H1 (cell line): ENCODE data around the gene YOD1. TPM values are rescaled to one million over a fixed set of nuclear protein-coding genes. Genes with fewer than 3 reads are reported as not detected.

ENCODE experiments used
- CTCF ChIA-PET: fragments of 300-600 bp; sonication (Branson Sonifier 250); formaldehyde crosslinking; loops from one replicate; lab custom pipeline; 2021; ENCODE audit not compliant: partially characterized antibody; lab: Charles Lee
- POLR2A ChIA-PET: fragments of 300-600 bp; sonication (Branson Sonifier 250); formaldehyde crosslinking; loops from one replicate; lab custom pipeline; 2021; ENCODE audit warnings: inconsistent platforms; ENCODE audit not compliant: partially characterized antibody; lab: Charles Lee
- DNase-seq, 2 experiments: peaks; one replicate each; pipeline versions ENCODE4 v3.0.0 to v3.0.0-alpha.2; 2010 to 2022; ENCODE audit warnings: low spot score in 2 of 2, low read depth in 1 of 2, mixed read lengths in 1 of 2
- FAIRE-seq: peaks from 2 replicates; lab custom pipeline; 2011; peaks lifted over from hg19 to GRCh38; lab: Jason Lieb, UNC
- H2AFZ ChIP-seq: 2 replicates; pipeline ENCODE4 v1.8.1; 2012; ENCODE audit warnings: low read length, inconsistent platforms
- H2AK5ac ChIP-seq: 2 replicates; pipeline ENCODE4 v1.6.1; 2013; ENCODE audit warnings: low read depth, low read length
- H2BK120ac ChIP-seq: replicated peaks from 2 replicates; pipeline ENCODE3; 2013; ENCODE audit warnings: low read depth, low read length, inconsistent platforms
- H2BK12ac ChIP-seq: 2 replicates; pipeline ENCODE4 v1.6.1; 2013; ENCODE audit warnings: low read depth, low read length
- H2BK15ac ChIP-seq: 2 replicates; pipeline ENCODE4 v1.6.1; 2013; ENCODE audit warnings: low read length
- H2BK20ac ChIP-seq: 2 replicates; pipeline ENCODE4 v1.6.1; 2013; ENCODE audit warnings: low read length
- H2BK5ac ChIP-seq: 2 replicates; pipeline ENCODE4 v1.6.1; 2013; ENCODE audit warnings: low read depth, low read length
- H3K14ac ChIP-seq: 2 replicates; pipeline ENCODE4 v1.6.1; 2013; ENCODE audit warnings: inconsistent platforms; ENCODE audit not compliant: insufficient read length
- H3K18ac ChIP-seq: 2 replicates; pipeline ENCODE4 v1.6.1; 2013; ENCODE audit warnings: low read length; ENCODE audit errors: extremely low read depth
- H3K23ac ChIP-seq: 2 replicates; pipeline ENCODE4 v1.6.1; 2013; ENCODE audit warnings: inconsistent platforms; ENCODE audit not compliant: insufficient read length
- H3K23me2 ChIP-seq: 2 replicates; pipeline ENCODE4 v1.6.1; 2013; ENCODE audit warnings: low read depth, low read length
- H3K27ac ChIP-seq: 2 replicates; pipeline ENCODE4 v1.6.1; 2011; ENCODE audit warnings: low read depth, low read length, inconsistent platforms
- H3K27me3 ChIP-seq, 4 experiments: replicated peaks in 1 of 4; 1 replicate in 1 of 4; 2 replicates in 3 of 4; pipeline versions ENCODE4 v1.6.1 to v1.8.1; 2011 to 2013; ENCODE audit warnings: low read length in 3 of 4, mild to moderate bottlenecking in 3 of 4, inconsistent platforms in 2 of 4, mixed read lengths in 2 of 4, moderate library complexity in 1 of 4; ENCODE audit not compliant: control insufficient read depth in 3 of 4, insufficient read depth in 3 of 4; ENCODE audit errors: extremely low read depth in 1 of 4
- H3K36me3 ChIP-seq, 4 experiments: 2 replicates each; pipeline versions ENCODE4 v1.6.1 to v1.8.1; 2011 to 2013; ENCODE audit warnings: mild to moderate bottlenecking in 4 of 4, low read length in 3 of 4, moderate library complexity in 2 of 4, control low read depth in 1 of 4, inconsistent platforms in 1 of 4; ENCODE audit not compliant: insufficient read depth in 4 of 4, control insufficient read depth in 2 of 4
- H3K4ac ChIP-seq: replicated peaks from 2 replicates; pipeline ENCODE3; 2013; ENCODE audit warnings: low read length, low read depth, mixed read lengths, inconsistent platforms; ENCODE audit not compliant: insufficient read length
- H3K4me1 ChIP-seq, 4 experiments: replicated peaks in 1 of 4; 1 replicate in 1 of 4; 2 replicates in 3 of 4; pipeline versions ENCODE4 v1.6.1 to v1.8.1; 2011 to 2013; ENCODE audit warnings: low read length in 3 of 4, inconsistent platforms in 2 of 4, mixed read lengths in 1 of 4; ENCODE audit not compliant: insufficient read depth in 4 of 4, control insufficient read depth in 3 of 4
- H3K4me2 ChIP-seq, 2 experiments: 2 replicates each; pipeline versions ENCODE4 v1.6.1 to v1.8.1; 2011 to 2013; ENCODE audit warnings: low read depth in 2 of 2, low read length in 2 of 2, control low read depth in 1 of 2, inconsistent platforms in 1 of 2, mild to moderate bottlenecking in 1 of 2; ENCODE audit not compliant: insufficient read depth in 1 of 2
- H3K4me3 ChIP-seq, 4 experiments: fragments of 200-600, 300-600 bp in 1 of 4; sonication (generic), shearing (Covaris generic), sonication (Bioruptor Twin) in 1 of 4; 2 replicates each; pipeline versions ENCODE4 v1.5.1 to v1.8.1; 2011 to 2016; ENCODE audit warnings: low read length in 4 of 4, low read depth in 3 of 4, control low read depth in 2 of 4, inconsistent platforms in 2 of 4, mild to moderate bottlenecking in 2 of 4, mixed read lengths in 1 of 4, moderate library complexity in 1 of 4; ENCODE audit not compliant: insufficient read depth in 2 of 4; ENCODE audit errors: extremely low read depth in 1 of 4
- H3K56ac ChIP-seq: replicated peaks from 2 replicates; pipeline ENCODE3; 2013; ENCODE audit warnings: low read depth, mild to moderate bottlenecking, mixed read lengths, low read length, inconsistent platforms; ENCODE audit not compliant: insufficient read length
- H3K79me1 ChIP-seq: 2 replicates; pipeline ENCODE4 v1.6.1; 2013; ENCODE audit warnings: low read depth, low read length, control low read depth
- H3K79me2 ChIP-seq, 2 experiments: 2 replicates each; pipeline versions ENCODE4 v1.6.1 to v1.8.1; 2012 to 2013; ENCODE audit warnings: low read length in 2 of 2, mild to moderate bottlenecking in 2 of 2, inconsistent platforms in 1 of 2; ENCODE audit not compliant: insufficient read depth in 2 of 2, control insufficient read depth in 1 of 2
- H3K9ac ChIP-seq, 4 experiments: replicated peaks in 1 of 4; 1 replicate in 1 of 4; 2 replicates in 3 of 4; pipeline versions ENCODE4 v1.6.1 to v1.8.1; 2011 to 2013; ENCODE audit warnings: low read depth in 3 of 4, low read length in 3 of 4, control low read depth in 2 of 4, mild to moderate bottlenecking in 2 of 4, moderate library complexity in 2 of 4, inconsistent platforms in 1 of 4; ENCODE audit errors: extremely low read depth in 1 of 4
- H3K9me3 ChIP-seq, 2 experiments: 2 replicates each; pipeline versions ENCODE4 v1.6.1 to v1.8.1; 2012 to 2013; ENCODE audit warnings: mild to moderate bottlenecking in 2 of 2, moderate library complexity in 2 of 2, control low read depth in 1 of 2, inconsistent platforms in 1 of 2, low read depth in 1 of 2, low read length in 1 of 2, mixed read lengths in 1 of 2; ENCODE audit not compliant: insufficient read depth in 2 of 2
- H4K20me1 ChIP-seq, 2 experiments: replicated peaks in 1 of 2; 2 replicates each; pipeline versions ENCODE3 to v1.8.1; 2011 to 2013; ENCODE audit warnings: inconsistent platforms in 2 of 2, low read length in 2 of 2, mild to moderate bottlenecking in 1 of 2; ENCODE audit not compliant: insufficient read depth in 2 of 2, control insufficient read depth in 1 of 2
- H4K5ac ChIP-seq: 2 replicates; pipeline ENCODE4 v1.6.1; 2013; ENCODE audit warnings: low read length, low read depth, mixed read lengths, inconsistent platforms; ENCODE audit not compliant: insufficient read length
- H4K8ac ChIP-seq: 2 replicates; pipeline ENCODE4 v1.8.0; 2013; ENCODE audit warnings: mild to moderate bottlenecking, moderate library complexity, low read length, inconsistent platforms; ENCODE audit not compliant: insufficient read depth; ENCODE audit errors: extremely low read depth
- H4K91ac ChIP-seq: replicated peaks from 2 replicates; pipeline ENCODE3; 2013; ENCODE audit warnings: low read length, mixed read lengths, inconsistent platforms; ENCODE audit not compliant: insufficient read length
- ASH2L ChIP-seq: fragments of 200-600, 300-600 bp; sonication (generic); IDR thresholded peaks from one replicate; pipeline ENCODE4 v1.7.1; 2017; ENCODE audit warnings: low read length
- BRCA1 ChIP-seq: IDR thresholded peaks from 2 replicates; pipeline ENCODE4 v1.6.1; 2012; ENCODE audit warnings: low read depth, low read length, improper control_type of control experiment
- CHD1 ChIP-seq: IDR thresholded peaks from 2 replicates; pipeline ENCODE4 v1.6.1; 2012; ENCODE audit warnings: low read depth, low read length, improper control_type of control experiment
- CREB1 ChIP-seq: IDR thresholded peaks from 2 replicates; pipeline ENCODE4 v1.6.1; 2012; ENCODE audit warnings: inconsistent platforms
- GTF2F1 ChIP-seq: IDR thresholded peaks from 2 replicates; pipeline ENCODE4 v1.6.1; 2012; ENCODE audit warnings: low read depth, low read length, improper control_type of control experiment, borderline replicate concordance
- HDAC2 ChIP-seq, 2 experiments: fragments of 300-600 bp in 1 of 2; sonication (generic) in 1 of 2; IDR thresholded peaks; 2 replicates each; pipeline ENCODE4 v1.6.1; 2011 to 2012; ENCODE audit warnings: low read depth in 2 of 2, low read length in 2 of 2, mild to moderate bottlenecking in 2 of 2, moderate library complexity in 2 of 2, borderline replicate concordance in 1 of 2, inconsistent platforms in 1 of 2
- JUN ChIP-seq: IDR thresholded peaks from 2 replicates; pipeline ENCODE4 v1.6.1; 2011; ENCODE audit warnings: low read depth, mild to moderate bottlenecking, improper control_type of control experiment, low read length
- JUND ChIP-seq: IDR thresholded peaks from 2 replicates; pipeline ENCODE4 v1.6.1; 2011; ENCODE audit warnings: mild to moderate bottlenecking, improper control_type of control experiment, low read length
- NRF1 ChIP-seq: IDR thresholded peaks from 2 replicates; pipeline ENCODE4 v1.6.1; 2011; ENCODE audit warnings: mild to moderate bottlenecking, low read depth, low read length, improper control_type of control experiment
- RFX5 ChIP-seq: IDR thresholded peaks from 2 replicates; pipeline ENCODE4 v1.6.1; 2011; ENCODE audit warnings: low read depth, low read length, improper control_type of control experiment, borderline replicate concordance
- SIN3A ChIP-seq, 2 experiments: IDR thresholded peaks in 1 of 2; conservative IDR thresholded peaks in 1 of 2; 2 replicates each; pipeline ENCODE4 v1.6.1; 2011 to 2012; ENCODE audit warnings: low read length in 2 of 2, improper control_type of control experiment in 1 of 2, low read depth in 1 of 2, mild to moderate bottlenecking in 1 of 2
- SIRT6 ChIP-seq: IDR thresholded peaks from one replicate; pipeline ENCODE4 v1.7.1; 2012; ENCODE audit warnings: low read length, inconsistent platforms
- TAF1 ChIP-seq: IDR thresholded peaks from 2 replicates; pipeline ENCODE4 v1.6.1; 2011; ENCODE audit warnings: mild to moderate bottlenecking, low read depth, low read length
- TBP ChIP-seq: IDR thresholded peaks from 2 replicates; pipeline ENCODE4 v1.6.1; 2011; ENCODE audit warnings: low read depth, low read length, improper control_type of control experiment
- WGBS, 2 experiments: shearing (Covaris generic) in 1 of 2; methylation state at CpG; one replicate each; pipeline versions ENCODE4 v1.1.6 to v1.1.7; 2013 to 2015; ENCODE audit warnings: low lambda C conversion rate in 2 of 2, mixed read lengths in 2 of 2, inconsistent platforms in 1 of 2, low coverage in 1 of 2, missing lambda C conversion rate in 1 of 2; ENCODE audit not compliant: insufficient replicate concordance in 2 of 2, insufficient coverage in 1 of 2, insufficient read length in 1 of 2; ENCODE audit errors: extremely low coverage in 1 of 2, missing lambda C conversion rate in 1 of 2; 5-methylcytosine and 5-hydroxymethylcytosine counted together
- polyA plus RNA-seq, 7 experiments: library from polyadenylated mRNA; depleted of rRNA in 3 of 7; stranded (reverse) in 5 of 7; unstranded in 2 of 7; fragments of >200 nt in 5 of 7; fragments of 200-250 nt in 2 of 7; gene quantifications; 1 replicate in 5 of 7; 2 replicates in 1 of 7; 4 replicates in 1 of 7; pipeline versions ENCODE4 v1.2.1 to v1.2.3, GENCODE V29; 2011 to 2013; ENCODE audit warnings: missing spikeins in 2 of 7, mixed read lengths in 2 of 7
- total RNA-seq: library from RNA; stranded (reverse); fragmentation: NEBNext Ultra II Directional; extraction: Animal tissue kit (Norgen Biotek cat#: 25700); gene quantifications from 2 replicates; pipeline ENCODE4 v1.2.1, GENCODE V29; 2021
- TF ChIP-seq, protein P1 (sequence below): IDR thresholded peaks from 2 replicates; pipeline ENCODE4 v1.6.1; 2012; ENCODE audit warnings: inconsistent platforms

The YOD1 gene
- total and polyA plus RNA-seq, 2 of the 8 experiments (the other 6 are each of a cell fraction or from before 2014, with no cell fraction given): 1.9 to 11.8 TPM

DNA sequence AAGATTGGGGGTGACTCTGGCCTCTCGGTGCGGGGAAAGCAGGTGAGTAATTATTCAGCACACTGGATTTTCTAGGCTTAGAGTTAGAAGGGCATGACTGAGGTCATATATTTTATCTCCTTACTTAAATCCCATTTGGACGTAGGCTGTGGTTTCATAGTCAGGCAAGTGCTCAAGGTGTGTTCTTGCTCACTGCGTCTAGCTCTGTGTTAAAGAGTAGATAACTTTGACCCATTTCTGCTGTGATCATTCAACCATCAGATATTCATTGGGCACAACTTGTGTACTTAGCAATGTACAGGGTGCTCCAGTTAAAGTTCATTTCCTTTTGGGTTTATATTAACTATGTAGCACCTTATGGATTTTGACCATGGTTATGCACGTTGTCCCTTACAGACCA is 16.7 kb upstream of the YOD1 start:
- Histone ChIP-seq H3K4me2 (no peak overlapping the region), H3K79me2 (no peaks in the 10 kb centered on the region), H3K4me3 (no peak overlapping the region), H4K5ac (no peak overlapping the region), H3K18ac (no peak overlapping the region), H3K9me3 (no peaks in the 10 kb centered on the region), H3K79me1 (0 out of 2 replicates have a peak, but pooled peaks cover 2% of the 10 kb centered on the region), H2BK20ac (no peak overlapping the region), H3K4ac (no peak overlapping the region), H2BK120ac (no peak overlapping the region), H3K36me3 (peaks cover 3 to 47% (median 33%) of the 10 kb centered on the region in 4 experiments), H4K91ac (no peak overlapping the region), H2AFZ (no peak overlapping the region), H2BK5ac (no peak overlapping the region), H3K23ac (no peak overlapping the region), H2BK15ac (no peak overlapping the region), H3K27me3 (no peaks in the 10 kb centered on the region), H3K56ac (no peak overlapping the region), H2BK12ac (no peak overlapping the region), H3K27ac (no peak overlapping the region), H3K9ac (no peak overlapping the region), H3K14ac (no peak overlapping the region)
- DNase-seq: no peak
- no peak for FAIRE-seq
- WGBS, 2 experiments: 89% methylated on average over 5 of the region's 5 CpGs; no CpG with 5 or more reads in 1 of the 2 experiments
- POLR2A ChIA-PET: interaction anchor here (0.9 kb wide), 1 partner anchor 13 kb away, joined by 3 read pairs; no protein-coding TSS in a partner anchor
- TF ChIP-seq CREB1 (no peak), TBP (no peak), ASH2L (no peak), NRF1 (no peak), BRCA1 (no peak), HDAC2 (IDR thresholded peaks at IDR 0.05; ENCODE audit: borderline replicate concordance in 1 of 2, low read depth in 2 of 2, low read length in 2 of 2) (no peak), RFX5 (no peak), CHD1 (no peak), TAF1 (no peak), SIRT6 (no peak), JUND (no peak), GTF2F1 (no peak), JUN (no peak), SIN3A (conservative IDR thresholded peaks at IDR 0.05 in 1 of 2, IDR thresholded peaks at IDR 0.05 in 1 of 2; ENCODE audit: low read depth in 1 of 2, low read length in 2 of 2) (no peak)
- TF ChIP-seq, protein P1, sequence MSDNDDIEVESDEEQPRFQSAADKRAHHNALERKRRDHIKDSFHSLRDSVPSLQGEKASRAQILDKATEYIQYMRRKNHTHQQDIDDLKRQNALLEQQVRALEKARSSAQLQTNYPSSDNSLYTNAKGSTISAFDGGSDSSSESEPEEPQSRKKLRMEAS: no peak
- TF ChIP-seq, all 59 proteins: peak for 0
- Histone ChIP-seq H2AK5ac (no peak overlapping the region), H3K4me1 (no peaks in the 10 kb centered on the region), H3K23me2 (no peaks in the 10 kb centered on the region), H4K8ac (no peak overlapping the region), H4K20me1 (peaks cover 0 to 2% of the 10 kb centered on the region in 2 experiments)
- CTCF ChIA-PET: interaction anchor here (1.1 to 1.5 kb wide), 3 partner anchors 8 to 11 kb away, joined by 3 to 5 read pairs (median 4); no protein-coding TSS in a partner anchor
